NCI-H2196 (cell line): ENCODE measurements around the gene PLVAP.

ENCODE experiments used
- DNase-seq: peaks from one replicate; lab custom pipeline; 2025; ENCODE audit not compliant: unreplicated experiment; lab: John Stamatoyannopoulos, UW

Gene PLVAP, protein sequence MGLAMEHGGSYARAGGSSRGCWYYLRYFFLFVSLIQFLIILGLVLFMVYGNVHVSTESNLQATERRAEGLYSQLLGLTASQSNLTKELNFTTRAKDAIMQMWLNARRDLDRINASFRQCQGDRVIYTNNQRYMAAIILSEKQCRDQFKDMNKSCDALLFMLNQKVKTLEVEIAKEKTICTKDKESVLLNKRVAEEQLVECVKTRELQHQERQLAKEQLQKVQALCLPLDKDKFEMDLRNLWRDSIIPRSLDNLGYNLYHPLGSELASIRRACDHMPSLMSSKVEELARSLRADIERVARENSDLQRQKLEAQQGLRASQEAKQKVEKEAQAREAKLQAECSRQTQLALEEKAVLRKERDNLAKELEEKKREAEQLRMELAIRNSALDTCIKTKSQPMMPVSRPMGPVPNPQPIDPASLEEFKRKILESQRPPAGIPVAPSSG

GRCh38 chr19:17376935-17377600 lies at the start of gene PLVAP:
PLVAP (minus strand) TSS chr19:17377342; CDS start chr19:17377288, 54 bp downstream.
- DNase-seq = no peak

DNA sequence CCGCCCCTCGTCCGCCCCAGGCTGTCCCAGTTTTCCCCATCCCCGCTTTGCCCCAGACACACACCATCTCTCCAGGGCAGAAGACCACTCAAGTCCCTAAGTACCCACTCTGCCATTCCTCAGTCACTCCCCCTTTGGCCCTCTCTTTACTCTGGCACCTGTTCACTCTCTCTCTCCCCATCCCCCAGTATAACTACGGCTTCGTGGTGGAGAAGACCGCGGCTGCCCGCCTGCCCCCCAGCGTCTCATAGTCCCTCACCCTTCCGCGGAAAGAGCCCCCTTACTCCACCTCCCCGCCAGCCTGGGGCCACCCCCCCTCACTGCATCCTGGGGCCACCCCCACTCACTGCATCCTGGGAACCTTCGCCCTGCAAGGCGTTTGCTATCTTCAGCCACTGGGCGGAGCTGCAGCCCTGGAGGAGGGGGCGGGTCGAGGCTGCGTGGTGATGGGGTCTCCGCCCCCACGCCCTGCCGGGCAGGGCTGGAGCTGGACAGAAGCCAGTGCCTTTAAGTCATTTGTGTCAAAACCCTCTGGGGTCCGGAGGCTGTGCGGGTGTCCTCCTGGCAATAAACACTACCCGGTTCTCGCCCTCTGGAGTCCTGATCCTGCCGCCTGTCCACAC lies 47.7 kb upstream of the PLVAP start:
- DNase-seq = peak; percentile 15

GRCh38 chr19:17423429-17424208 lies 46.5 kb upstream of the PLVAP start:
- no peak for DNase-seq

GRCh38 chr19:17421942-17422341 lies 44.8 kb upstream of the PLVAP start:
- DNase-seq = no peak

DNA sequence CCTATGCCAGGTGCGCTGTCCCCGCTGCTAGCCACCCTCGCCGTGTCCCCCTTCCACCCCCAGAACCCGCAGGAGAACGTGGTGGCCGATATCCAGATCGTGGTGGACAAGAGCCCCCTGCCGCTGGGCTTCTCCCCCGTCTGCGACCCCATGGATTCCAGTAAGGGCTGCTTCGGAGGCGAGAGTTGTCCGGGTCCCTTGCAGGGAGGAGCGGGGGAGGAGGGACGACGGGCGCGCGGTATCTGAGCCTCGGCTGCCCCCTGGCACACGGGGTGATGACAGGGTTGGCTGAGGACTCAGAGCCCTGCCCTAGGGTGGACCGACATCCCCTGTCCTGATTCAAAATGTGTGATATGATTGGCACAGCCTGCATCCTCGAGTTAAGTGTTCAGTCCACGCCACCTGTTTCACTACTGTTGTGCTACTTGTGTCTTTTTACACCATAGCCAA lies 43.4 kb upstream of the PLVAP start:
- DNase-seq = peak; percentile 38

- DNase-seq = peak; percentile 99
Observed at GRCh38 chr19:17419621-17420474, 42.7 kb upstream of the PLVAP start, which contains the start of gene MVB12A. MVB12A (plus strand) TSS chr19:17420047; CDS start chr19:17420136, 89 bp downstream.

DNA sequence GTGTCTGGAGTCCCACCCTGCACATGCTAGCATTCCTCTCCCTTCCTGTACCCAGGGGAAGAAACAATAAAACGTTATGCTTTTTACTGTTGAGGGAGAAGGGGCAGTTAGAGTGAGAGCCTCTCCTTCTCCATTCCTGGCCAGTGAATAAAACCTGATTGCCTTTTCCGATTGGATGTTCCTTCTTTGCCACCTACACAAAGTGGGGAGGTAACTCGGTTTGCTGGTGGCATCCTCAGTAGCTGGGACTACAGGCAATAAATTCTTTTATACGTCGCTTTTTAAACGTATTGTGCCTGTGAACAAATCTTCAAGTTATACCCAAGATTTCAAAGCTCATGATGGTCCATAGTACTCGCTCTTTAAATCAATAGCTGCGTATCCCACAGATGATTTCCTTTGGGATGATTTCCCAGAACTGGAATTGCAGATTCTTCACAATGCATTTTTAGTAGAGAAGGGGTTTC lies 42.0 kb upstream of the PLVAP start:
- DNase-seq = no peak

- no peak for DNase-seq
Observed at GRCh38 chr19:17418710-17419109, 41.6 kb upstream of the PLVAP start.

- no peak for DNase-seq
Observed at GRCh38 chr19:17415121-17415520, 38.0 kb upstream of the PLVAP start.

- no peak for DNase-seq
Observed at GRCh38 chr19:17414097-17414496, 37.0 kb upstream of the PLVAP start.

DNA sequence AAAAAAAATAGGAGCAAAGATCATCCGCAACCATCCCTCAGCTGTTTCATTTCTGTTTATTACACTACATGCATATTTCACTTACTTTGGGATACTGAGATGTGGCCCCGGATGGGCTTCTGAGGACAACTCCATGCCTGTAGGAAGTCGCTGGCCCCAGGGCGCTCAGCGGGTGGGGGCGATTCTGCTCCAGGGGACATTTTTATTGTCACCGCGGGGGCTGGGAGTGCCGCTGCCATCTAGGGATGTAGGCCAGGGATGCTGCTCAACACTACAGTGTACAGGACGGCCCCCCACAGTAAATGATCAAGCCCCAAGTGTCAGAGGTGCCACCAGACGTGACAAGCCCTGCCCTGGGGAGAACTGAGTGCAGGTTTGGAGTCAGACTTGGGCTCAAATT lies 34.7 kb upstream of the PLVAP start:
- DNase-seq = no peak

DNA sequence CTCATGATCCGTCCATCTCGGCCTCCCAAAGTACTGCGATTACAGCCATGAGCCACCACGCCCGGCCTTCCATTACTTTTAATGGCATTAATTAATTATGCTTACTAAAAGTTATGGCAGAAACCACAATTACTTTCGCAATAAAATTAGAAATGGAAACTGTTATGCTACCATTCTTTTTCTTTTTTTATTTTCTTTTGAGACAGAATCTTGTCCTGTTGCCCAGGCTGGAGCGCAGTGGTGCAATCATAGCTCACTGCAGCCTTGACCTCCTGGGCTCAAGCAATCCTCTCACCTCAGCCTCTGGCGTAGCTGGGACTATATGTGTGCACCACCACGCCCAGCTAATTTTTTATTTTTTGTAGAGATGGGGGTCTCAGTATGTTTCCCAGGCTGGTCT lies 32.8 kb upstream of the PLVAP start:
- DNase-seq = no peak

- DNase-seq = no peak
Observed at GRCh38 chr19:17406887-17407196, 29.7 kb upstream of the PLVAP start.

- DNase-seq = no peak
Observed at GRCh38 chr19:17406046-17406886, 29.1 kb upstream of the PLVAP start.

DNA sequence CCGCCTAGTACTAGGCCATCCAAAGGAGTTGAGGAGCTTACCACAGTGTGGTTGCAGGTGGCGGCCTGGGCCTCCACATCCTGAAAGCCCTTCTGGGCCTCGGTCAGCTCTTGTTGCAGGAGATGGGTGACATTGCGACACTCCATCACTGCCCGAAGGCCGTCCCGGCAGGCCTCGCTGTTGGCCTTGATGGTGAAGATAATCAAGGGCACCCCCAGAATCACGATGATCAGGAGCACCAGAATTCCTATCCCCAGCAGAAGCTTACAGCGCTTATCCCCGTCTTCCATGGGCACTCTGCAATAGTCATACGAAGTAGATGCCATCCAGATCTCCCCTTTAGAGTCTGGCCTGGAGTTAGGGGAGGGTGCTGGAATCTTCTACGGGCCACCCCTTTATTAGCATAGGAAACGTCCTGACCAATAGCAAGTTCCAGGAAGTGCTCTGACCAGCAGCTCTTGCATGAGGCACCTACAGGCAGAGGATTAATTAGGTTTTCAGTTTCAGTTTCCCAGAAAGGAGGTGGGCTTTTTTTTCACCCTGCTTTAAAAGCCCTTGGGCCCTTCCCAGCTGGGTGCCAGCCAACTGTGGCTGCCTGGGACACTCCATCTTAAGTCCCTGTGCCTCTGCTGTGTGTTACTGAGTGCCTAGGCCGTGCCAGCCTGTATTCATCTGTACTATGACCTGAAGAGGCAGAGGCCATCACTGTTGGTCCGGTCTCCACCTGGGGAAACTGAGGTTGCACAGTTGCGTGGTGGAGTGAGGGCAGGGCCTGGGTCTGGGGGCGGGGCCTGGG lies 28.3 kb upstream of the PLVAP start, which contains the start of gene BST2:
TSS of gene BST2 (minus strand) at position 381 of the 796 bp plus-strand sequence. CDS start at position 326, 55 bp downstream.
- DNase-seq = peak; percentile 66

- no peak for DNase-seq
Observed at GRCh38 chr19:17404621-17405249, 27.6 kb upstream of the PLVAP start.

DNA sequence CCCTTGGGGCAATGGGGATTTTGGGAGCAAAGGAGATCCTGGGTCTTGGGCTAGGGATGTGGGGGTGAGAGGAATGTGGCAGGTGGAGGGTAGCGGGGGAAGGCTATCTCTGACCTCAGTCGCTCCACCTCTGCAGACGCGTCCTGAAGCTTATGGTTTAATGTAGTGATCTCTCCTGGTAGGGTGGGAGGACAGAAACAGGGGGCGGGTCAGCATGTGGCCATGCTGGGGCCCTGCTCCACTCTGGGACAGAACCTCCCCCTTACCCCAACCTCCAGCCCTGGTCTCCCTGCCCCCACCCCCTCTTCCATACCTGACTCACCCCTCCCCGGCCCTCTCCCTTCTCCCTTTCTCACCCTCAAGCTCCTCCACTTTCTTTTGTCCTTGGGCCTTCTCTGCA lies 26.9 kb upstream of the PLVAP start:
- no peak for DNase-seq
